Loucy (cell line): ENCODE data around the gene DOK6.

Source experiments
- H2AFZ ChIP-seq: fragments of 200-600 bp; sonication (generic); 2 replicates; pipeline ENCODE4 v1.6.0; 2016; ENCODE audit warnings: antibody characterized with exemption, mild to moderate bottlenecking, low read length, moderate library complexity
- H3F3A ChIP-seq: fragments of 200-600 bp; 2 replicates; pipeline ENCODE4 v1.6.0; 2016; ENCODE audit warnings: antibody characterized with exemption, low read depth, mild to moderate bottlenecking
- H3K27me3 ChIP-seq: fragments of 200-600 bp; sonication (generic); 2 replicates; pipeline ENCODE4 v1.6.1; 2014; ENCODE audit warnings: low read length, mild to moderate bottlenecking; ENCODE audit not compliant: insufficient read depth, poor library complexity, severe bottlenecking
- H3K36me3 ChIP-seq: fragments of 200-600 bp; sonication (generic); 2 replicates; pipeline ENCODE4 v1.6.1; 2016; ENCODE audit warnings: low read length; ENCODE audit not compliant: insufficient read depth
- H3K4me1 ChIP-seq: fragments of 200-600 bp; sonication (generic); 2 replicates; pipeline ENCODE4 v1.5.1; 2014; ENCODE audit warnings: low read length, mild to moderate bottlenecking; ENCODE audit not compliant: insufficient read depth, poor library complexity, severe bottlenecking
- H3K4me2 ChIP-seq: fragments of 200-600 bp; sonication (generic); 2 replicates; pipeline ENCODE4 v1.6.0; 2014; ENCODE audit warnings: antibody characterized with exemption, low read length, low read depth, mild to moderate bottlenecking; ENCODE audit not compliant: poor library complexity, severe bottlenecking
- H3K4me3 ChIP-seq: fragments of 200-600 bp; sonication (generic); 2 replicates; pipeline ENCODE4 v1.5.1; 2014; ENCODE audit warnings: low read length, mild to moderate bottlenecking, mixed read lengths; ENCODE audit not compliant: poor library complexity, severe bottlenecking
- H3K79me2 ChIP-seq: fragments of 200-600 bp; sonication (generic); 2 replicates; pipeline ENCODE4 v1.6.1; 2014; ENCODE audit warnings: low read length; ENCODE audit not compliant: insufficient read depth
- H3K9ac ChIP-seq: fragments of 200-600 bp; sonication (generic); 2 replicates; pipeline ENCODE4 v1.6.0; 2014; ENCODE audit warnings: mild to moderate bottlenecking, low read depth, low read length, moderate library complexity; ENCODE audit not compliant: poor library complexity, severe bottlenecking
- H3K9me2 ChIP-seq: fragments of 200-600 bp; sonication (generic); replicated peaks from 2 replicates; pipeline ENCODE4 v1.6.1; 2016; ENCODE audit warnings: low read depth, low read length, mixed read lengths
- H3K9me3 ChIP-seq: fragments of 200-600 bp; sonication (generic); 2 replicates; pipeline ENCODE4 v1.6.1; 2014; ENCODE audit warnings: mild to moderate bottlenecking, antibody characterized with exemption, low read length, low read depth; ENCODE audit not compliant: insufficient read depth
- H4K20me1 ChIP-seq: fragments of 200-600 bp; sonication (generic); 2 replicates; pipeline ENCODE4 v1.6.0; 2014; ENCODE audit warnings: antibody characterized with exemption, low read length, mild to moderate bottlenecking; ENCODE audit not compliant: insufficient read depth, poor library complexity, severe bottlenecking
- CTCF ChIP-seq: fragments of 200-600 bp; sonication (generic); conservative IDR thresholded peaks from 2 replicates; pipeline ENCODE4 v1.5.1; 2014; ENCODE audit warnings: mild to moderate bottlenecking, antibody characterized with exemption, low read length
- EZH2phosphoT487 ChIP-seq: fragments of 200-600 bp; IDR thresholded peaks from 2 replicates; pipeline ENCODE4 v1.6.1; 2018; ENCODE audit warnings: antibody characterized with exemption, mild to moderate bottlenecking, moderate library complexity, borderline replicate concordance

The DOK6 gene

GRCh38 chr18:69885841-69886531, 485.3 kb downstream of the DOK6 start:
- Histone ChIP-seq H3K27me3 (no peaks in the 10 kb centered on the region), H3K4me3 (no peak overlapping the region), H2AFZ (no peak overlapping the region), H3K4me2 (no peak overlapping the region), H3K9ac (no peak overlapping the region), H4K20me1 (no peaks in the 10 kb centered on the region), H3K4me1 (peaks cover 35% of the 10 kb centered on the region), H3K9me2 (no peaks in the 10 kb centered on the region), H3K36me3 (no peaks in the 10 kb centered on the region), H3K9me3 (no peaks in the 10 kb centered on the region), H3K79me2 (no peaks in the 10 kb centered on the region), H3F3A (no peaks in the 10 kb centered on the region)
- TF ChIP-seq EZH2phosphoT487 (no peak), CTCF (no peak)

DNA sequence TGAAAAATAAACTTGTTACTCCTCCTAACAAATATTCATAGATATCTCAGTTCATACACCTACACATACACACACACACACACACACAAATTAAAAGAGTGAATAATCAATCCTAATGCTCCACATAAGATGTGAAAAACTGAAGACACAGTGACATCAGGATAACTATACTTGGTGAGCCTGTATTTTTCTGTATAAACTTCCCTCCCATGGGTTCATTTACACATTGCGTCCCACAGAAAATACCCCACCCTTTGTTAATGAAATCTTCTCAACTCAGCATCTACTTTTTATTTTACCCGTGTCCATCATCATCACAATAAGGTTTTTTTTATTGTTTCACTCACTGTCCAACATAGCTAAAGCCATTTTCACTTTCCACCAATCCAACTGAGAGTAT, 486.6 kb downstream of the DOK6 start:
- no peaks in the 10 kb centered on the region for H3K36me3 ChIP-seq
- H3K9me3 ChIP-seq = no peaks in the 10 kb centered on the region
- no peak overlapping the region for H3K4me2 ChIP-seq
- no peak overlapping the region for H3K9ac ChIP-seq
- H3K4me1 ChIP-seq = peaks cover 26% of the 10 kb centered on the region
- H3K79me2 ChIP-seq = no peaks in the 10 kb centered on the region
- no peak overlapping the region for H2AFZ ChIP-seq
- H3K4me3 ChIP-seq = no peak overlapping the region
- no peaks in the 10 kb centered on the region for H3K9me2 ChIP-seq
- no peak for TF ChIP-seq EZH2phosphoT487
- TF ChIP-seq CTCF = no peak
- no peaks in the 10 kb centered on the region for H3K27me3 ChIP-seq
- H3F3A ChIP-seq = no peaks in the 10 kb centered on the region
- H4K20me1 ChIP-seq = no peaks in the 10 kb centered on the region

DNA sequence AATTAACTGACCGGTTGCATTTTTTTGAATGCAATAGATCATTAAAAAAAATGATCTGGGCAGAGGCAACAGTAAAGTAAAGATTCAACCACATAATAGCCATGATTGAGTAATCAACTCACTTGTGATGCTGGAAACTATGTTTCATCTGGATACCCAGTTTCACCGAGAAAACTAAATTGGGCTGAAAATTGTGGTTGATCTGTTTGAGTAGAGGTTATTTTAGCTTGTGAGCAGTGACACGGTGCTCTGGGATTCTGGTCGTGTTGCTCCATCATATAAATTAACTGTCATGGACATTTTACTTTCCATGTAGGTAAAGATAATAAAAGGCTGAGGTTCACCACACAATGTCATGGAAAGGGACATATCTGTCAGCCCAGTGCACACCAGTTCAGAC, 488.3 kb downstream of the DOK6 start:
- H3K79me2 ChIP-seq = no peaks in the 10 kb centered on the region
- TF ChIP-seq EZH2phosphoT487 = no peak
- TF ChIP-seq CTCF = no peak
- H3K9me3 ChIP-seq = no peaks in the 10 kb centered on the region
- H3K9ac ChIP-seq = no peak overlapping the region
- H2AFZ ChIP-seq = no peak overlapping the region
- H3K4me2 ChIP-seq = no peak overlapping the region
- H4K20me1 ChIP-seq = no peaks in the 10 kb centered on the region
- peaks cover 11% of the 10 kb centered on the region for H3K4me1 ChIP-seq
- no peaks in the 10 kb centered on the region for H3F3A ChIP-seq
- no peak overlapping the region for H3K4me3 ChIP-seq
- H3K36me3 ChIP-seq = no peaks in the 10 kb centered on the region
- H3K27me3 ChIP-seq = no peaks in the 10 kb centered on the region
- no peaks in the 10 kb centered on the region for H3K9me2 ChIP-seq
